ENCODE data around the gene RASGRF1. TPM values are rescaled to one million over a fixed set of nuclear protein-coding genes. Genes with fewer than 3 reads are reported as not detected.
A peak's percentile ranks its signal among the peaks of the same experiment; 100 is the strongest.

Gene RASGRF1
- total RNA-seq, 1 donor from 2014 or later: 2.1 TPM

GRCh38 chr15:78987556-78988360 is 102.8 kb downstream of the RASGRF1 start:
- DNase-seq (ENCODE audit: low spot score): no peak

GRCh38 chr15:78985859-78986475 is 104.6 kb downstream of the RASGRF1 start:
- DNase-seq (ENCODE audit: low spot score): no peak

- DNase-seq (ENCODE audit: low spot score): no peak
Measured at GRCh38 chr15:78984041-78984440, 106.5 kb downstream of the RASGRF1 start.

GRCh38 chr15:78983146-78983918 is 107.2 kb downstream of the RASGRF1 start:
- no peak for DNase-seq (ENCODE audit: low spot score)

- no peak for DNase-seq (ENCODE audit: low spot score)
Measured at GRCh38 chr15:78982736-78983135, 107.8 kb downstream of the RASGRF1 start.

GRCh38 chr15:78981532-78982313 is 108.9 kb downstream of the RASGRF1 start:
- no peak for DNase-seq (ENCODE audit: low spot score)

GRCh38 chr15:78979456-78980320 is 110.9 kb downstream of the RASGRF1 start:
- peak; percentile 78 for DNase-seq (ENCODE audit: low spot score)

- no peak for DNase-seq (ENCODE audit: low spot score)
Measured at GRCh38 chr15:78978601-78979179, 111.9 kb downstream of the RASGRF1 start.

GRCh38 chr15:78977591-78978347 is 112.8 kb downstream of the RASGRF1 start:
- DNase-seq (ENCODE audit: low spot score): no peak

GRCh38 chr15:78977091-78977571 is 113.4 kb downstream of the RASGRF1 start:
- DNase-seq (ENCODE audit: low spot score): no peak

- no peak for DNase-seq (ENCODE audit: low spot score)
Measured at GRCh38 chr15:78976691-78977090, 113.9 kb downstream of the RASGRF1 start.

- no peak for DNase-seq (ENCODE audit: low spot score)
Measured at GRCh38 chr15:78974272-78974918, 116.2 kb downstream of the RASGRF1 start.

GRCh38 chr15:78969687-78970349 is 120.8 kb downstream of the RASGRF1 start:
- no peak for DNase-seq (ENCODE audit: low spot score)

- DNase-seq (ENCODE audit: low spot score): no peak
Measured at GRCh38 chr15:78968539-78969271, 121.9 kb downstream of the RASGRF1 start.

GRCh38 chr15:78968114-78968513 is 122.5 kb downstream of the RASGRF1 start:
- no peak for DNase-seq (ENCODE audit: low spot score)

GRCh38 chr15:78960308-78960707 is 130.3 kb downstream of the RASGRF1 start:
- DNase-seq (ENCODE audit: low spot score): no peak

GRCh38 chr15:78959360-78959759 is 131.2 kb downstream of the RASGRF1 start:
- no peak for DNase-seq (ENCODE audit: low spot score)

Measured in ureter (tissue), 1 donor.